Spleen (tissue), 11 donors: Measurements from ENCODE around the gene COLGALT1. TPM values are rescaled to one million over a fixed set of nuclear protein-coding genes. Genes with fewer than 3 reads are reported as not detected.

Source experiments
- DNase-seq: peaks from one replicate; pipeline ENCODE4 v3.0.0-alpha.2; 2020
- H3K27ac ChIP-seq, 8 donors: fragments of 200-600 bp; sonication (generic) in 7 of 8; 1 replicate in 4 of 8; 2 replicates in 4 of 8; pipeline versions ENCODE4 v1.5.0 to v1.8.0; 2016 to 2021; ENCODE audit warnings: inconsistent platforms in 4 of 8, mild to moderate bottlenecking in 4 of 8, moderate library complexity in 1 of 8
- H3K27me3 ChIP-seq, 7 donors: fragments of 200-600 bp; sonication (generic) in 6 of 7; replicated peaks in 1 of 7; 1 replicate in 4 of 7; 2 replicates in 3 of 7; pipeline versions ENCODE4 v1.5.0 to v1.8.0; 2016 to 2021; ENCODE audit warnings: inconsistent platforms in 3 of 7, mild to moderate bottlenecking in 1 of 7
- H3K36me3 ChIP-seq, 6 donors: fragments of 200-600 bp; sonication (generic) in 5 of 6; 1 replicate in 4 of 6; 2 replicates in 2 of 6; pipeline versions ENCODE4 v1.5.0 to v1.8.0; 2016 to 2021; ENCODE audit warnings: inconsistent platforms in 2 of 6
- H3K4me1 ChIP-seq, 6 donors: fragments of 200-600 bp; sonication (generic) in 5 of 6; 1 replicate in 3 of 6; 2 replicates in 3 of 6; pipeline versions ENCODE4 v1.5.0 to v1.8.0; 2016 to 2021; ENCODE audit warnings: inconsistent platforms in 3 of 6
- H3K4me3 ChIP-seq, 8 donors: fragments of 200-600 bp; sonication (generic) in 7 of 8; 1 replicate in 4 of 8; 2 replicates in 4 of 8; pipeline versions ENCODE4 v1.5.0 to v1.8.0; 2016 to 2021; ENCODE audit warnings: inconsistent platforms in 4 of 8, mild to moderate bottlenecking in 4 of 8, moderate library complexity in 2 of 8
- H3K9me3 ChIP-seq, 8 donors: fragments of 200-600 bp; sonication (generic) in 7 of 8; 1 replicate in 4 of 8; 2 replicates in 4 of 8; pipeline versions ENCODE4 v1.5.0 to v1.8.0; 2016 to 2021; ENCODE audit warnings: inconsistent platforms in 4 of 8
- POLR2A ChIP-seq, 3 donors: fragments of 450-650 bp; IDR thresholded peaks; one replicate each; pipeline ENCODE4 v1.5.1; 2017; ENCODE audit warnings: antibody characterized with exemption in 3 of 3, mild to moderate bottlenecking in 1 of 3
- POLR2AphosphoS5 ChIP-seq, 3 donors: sonication (generic); formaldehyde crosslinking; IDR thresholded peaks; one replicate each; pipeline ENCODE4 v1.5.1; 2017; ENCODE audit warnings: antibody characterized with exemption in 3 of 3
- WGBS, 5 donors: extraction: QIAGEN DNeasy Blood & Tissue Kit in 3 of 5; methylation state at CpG; one replicate each; pipeline versions ENCODE4 v1.1.5 to v1.1.7; 2013 to 2018; 5-methylcytosine and 5-hydroxymethylcytosine counted together
- intact Hi-C: fragments of 100-400 bp; cut with DNase I; formaldehyde crosslinking; loops from one replicate; pipeline ENCODE4 v1.15.0; 2023; ENCODE audit warnings: low total_unique reads
- polyA plus RNA-seq, 3 donors: library from polyadenylated mRNA; stranded (reverse); fragments of 200-250 nt; gene quantifications; one replicate each; pipeline ENCODE4 v1.2.1, GENCODE V29; 2013
- total RNA-seq, 7 donors: library from RNA; depleted of rRNA in 3 of 7; stranded (reverse); fragments of >200 nt in 3 of 7; fragmentation: NEBNext Ultra II Directional in 4 of 7; extraction: Animal tissue kit (Norgen Biotek cat#: 25700) in 4 of 7; gene quantifications; one replicate each; pipeline versions ENCODE4 v1.1.0 to v1.2.1, GENCODE V29; 2016 to 2021
- TF ChIP-seq, protein P1 (sequence below), 11 experiments: fragments of 200-600 bp in 7 of 11; fragments of 450-650 bp in 4 of 11; sonication (generic) in 4 of 11; IDR thresholded peaks in 8 of 11; conservative IDR thresholded peaks in 3 of 11; 1 replicate in 7 of 11; 2 replicates in 4 of 11; pipeline versions ENCODE4 v1.4.0 to v1.8.0; 2016 to 2021; ENCODE audit warnings: antibody characterized with exemption in 11 of 11, inconsistent platforms in 4 of 11, mild to moderate bottlenecking in 1 of 11
- donor health status: healthy with polysubstance abuse.
- donor health status: DM: no; HTN: no; CAD: no; lungs with moderate emphysema.
- donor health status: DM: no; HTN: no; CAD: no.
- donor health status: Bipolar disorder and iron deficiency.
- donor health status: healthy.
- donor health status: DM: no; HTN: no; CAD: no.
- donor health status: DM: yes; HTN: yes; CAD: no.

Gene COLGALT1
- total and polyA plus RNA-seq, 10 donors: 52.4 to 146 (median 92.0) TPM

GRCh38 chr19:17615889-17616685 lies 60.6 kb downstream of the COLGALT1 start:
- Histone ChIP-seq H3K4me1 (peaks cover 0 to 45% (median 15%) of the 10 kb centered on the region in 6 donors), H3K27ac (peak overlapping the region; percentile 46 to 78 (median 76)), H3K9me3 (no peaks in the 10 kb centered on the region), H3K4me3 (peak overlapping the region in 5 of 8 donors; percentile 7 to 42 (median 19)), H3K36me3 (no peaks in the 10 kb centered on the region), H3K27me3 (peaks cover 0 to 50% (median 8%) of the 10 kb centered on the region in 7 donors)
- no peak for TF ChIP-seq POLR2A (IDR thresholded peaks at IDR 0.05)
- TF ChIP-seq POLR2AphosphoS5 (IDR thresholded peaks at IDR 0.05): peak in 2 of 3 donors; percentile 22 to 46
- TF ChIP-seq, protein P1, sequence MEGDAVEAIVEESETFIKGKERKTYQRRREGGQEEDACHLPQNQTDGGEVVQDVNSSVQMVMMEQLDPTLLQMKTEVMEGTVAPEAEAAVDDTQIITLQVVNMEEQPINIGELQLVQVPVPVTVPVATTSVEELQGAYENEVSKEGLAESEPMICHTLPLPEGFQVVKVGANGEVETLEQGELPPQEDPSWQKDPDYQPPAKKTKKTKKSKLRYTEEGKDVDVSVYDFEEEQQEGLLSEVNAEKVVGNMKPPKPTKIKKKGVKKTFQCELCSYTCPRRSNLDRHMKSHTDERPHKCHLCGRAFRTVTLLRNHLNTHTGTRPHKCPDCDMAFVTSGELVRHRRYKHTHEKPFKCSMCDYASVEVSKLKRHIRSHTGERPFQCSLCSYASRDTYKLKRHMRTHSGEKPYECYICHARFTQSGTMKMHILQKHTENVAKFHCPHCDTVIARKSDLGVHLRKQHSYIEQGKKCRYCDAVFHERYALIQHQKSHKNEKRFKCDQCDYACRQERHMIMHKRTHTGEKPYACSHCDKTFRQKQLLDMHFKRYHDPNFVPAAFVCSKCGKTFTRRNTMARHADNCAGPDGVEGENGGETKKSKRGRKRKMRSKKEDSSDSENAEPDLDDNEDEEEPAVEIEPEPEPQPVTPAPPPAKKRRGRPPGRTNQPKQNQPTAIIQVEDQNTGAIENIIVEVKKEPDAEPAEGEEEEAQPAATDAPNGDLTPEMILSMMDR (IDR thresholded peaks at IDR 0.05 in 8 of 11, conservative IDR thresholded peaks at IDR 0.05 in 3 of 11): no peak
- intact Hi-C loops: no loop called here
- no peak for DNase-seq
- WGBS, 5 donors: 15 to 39% (median 21%) methylated on average over 26 to 27 of the region's 27 CpGs

- Histone ChIP-seq H3K27ac (peak overlapping the region; percentile 46 to 78 (median 76)), H3K36me3 (no peaks in the 10 kb centered on the region), H3K27me3 (peaks cover 0 to 50% (median 8%) of the 10 kb centered on the region in 7 donors), H3K4me1 (peaks cover 0 to 42% (median 15%) of the 10 kb centered on the region in 6 donors), H3K4me3 (peak overlapping the region in 5 of 8 donors; percentile 7 to 42 (median 19)), H3K9me3 (peaks cover 0 to 4% (median 1%) of the 10 kb centered on the region in 8 donors)
- WGBS, 5 donors: 8 to 30% (median 12%) methylated on average over 9 to 11 of the region's 11 CpGs
- intact Hi-C loops: no loop called here
- TF ChIP-seq POLR2A (IDR thresholded peaks at IDR 0.05): no peak
- no peak for TF ChIP-seq POLR2AphosphoS5 (IDR thresholded peaks at IDR 0.05)
- TF ChIP-seq, protein P1 (IDR thresholded peaks at IDR 0.05 in 8 of 11, conservative IDR thresholded peaks at IDR 0.05 in 3 of 11): no peak
- DNase-seq: no peak
Measured at GRCh38 chr19:17616686-17616960, 61.2 kb downstream of the COLGALT1 start.

- H3K27me3 ChIP-seq: peaks cover 0 to 50% (median 8%) of the 10 kb centered on the region in 7 donors
- peaks cover 0 to 10% (median 6%) of the 10 kb centered on the region in 8 donors for H3K9me3 ChIP-seq
- H3K4me3 ChIP-seq: peak overlapping the region in 4 of 8 donors; percentile 7 to 42 (median 24)
- peak overlapping the region in 7 of 8 donors; percentile 46 to 78 (median 76) for H3K27ac ChIP-seq
- intact Hi-C loops: no loop called here
- H3K4me1 ChIP-seq: peaks cover 0 to 42% (median 15%) of the 10 kb centered on the region in 6 donors
- DNase-seq: no peak
- H3K36me3 ChIP-seq: no peaks in the 10 kb centered on the region
- WGBS, 5 donors: 57 to 67% (median 65%) methylated on average over 19 to 28 of the region's 28 CpGs
- no peak for TF ChIP-seq POLR2A (IDR thresholded peaks at IDR 0.05)
- TF ChIP-seq POLR2AphosphoS5 (IDR thresholded peaks at IDR 0.05): no peak
- TF ChIP-seq, protein P1 (IDR thresholded peaks at IDR 0.05 in 8 of 11, conservative IDR thresholded peaks at IDR 0.05 in 3 of 11): no peak
Measured at GRCh38 chr19:17616961-17617806, 61.7 kb downstream of the COLGALT1 start.
